Inflammatory macrophage (primary cell): Measurements from ENCODE around the gene FBXL3.
A peak's percentile ranks its signal among the peaks of the same experiment; 100 is the strongest.
"Not testable (repeated sequence)": the region's sequence is repeated elsewhere in the genome, so short reads cannot be mapped to it uniquely, and the experiment has no call there.

Experiments used
- DNase-seq, 2 donors: peaks; one replicate each; pipeline ENCODE4 v3.0.0-alpha.2; 2020 to 2022

The FBXL3 gene

DNA sequence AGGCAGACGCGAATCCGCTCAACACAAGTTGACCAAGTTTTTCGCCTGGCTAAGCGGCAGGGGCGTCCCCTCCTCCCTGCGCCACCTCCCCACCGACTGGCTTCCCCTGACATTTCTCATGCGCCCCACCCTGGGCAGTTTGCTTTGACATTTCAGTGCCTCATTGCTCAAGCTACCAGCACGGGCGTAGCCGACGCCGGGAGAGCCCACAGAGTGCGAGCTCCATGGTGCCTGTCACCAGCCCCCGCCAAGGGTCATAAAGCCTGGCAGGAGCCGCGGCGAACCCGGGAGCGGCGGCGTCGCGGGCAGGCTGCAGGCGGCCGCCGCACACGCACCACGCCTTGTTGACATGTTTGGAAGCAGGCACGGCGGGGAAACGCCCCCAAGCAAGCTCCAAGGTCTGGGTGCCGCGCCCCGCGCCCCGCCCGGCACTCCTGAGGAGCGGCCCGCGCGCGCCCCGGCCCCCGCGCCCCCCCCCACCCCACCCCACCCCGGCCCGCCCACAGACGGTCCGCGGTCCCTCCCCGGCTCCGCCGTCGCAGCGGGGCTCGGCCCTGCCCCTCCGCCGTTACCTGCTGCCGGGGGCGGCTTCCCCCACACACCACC, 601 bp downstream of the FBXL3 start:
- peak; percentile 87 to 88 for DNase-seq

DNA sequence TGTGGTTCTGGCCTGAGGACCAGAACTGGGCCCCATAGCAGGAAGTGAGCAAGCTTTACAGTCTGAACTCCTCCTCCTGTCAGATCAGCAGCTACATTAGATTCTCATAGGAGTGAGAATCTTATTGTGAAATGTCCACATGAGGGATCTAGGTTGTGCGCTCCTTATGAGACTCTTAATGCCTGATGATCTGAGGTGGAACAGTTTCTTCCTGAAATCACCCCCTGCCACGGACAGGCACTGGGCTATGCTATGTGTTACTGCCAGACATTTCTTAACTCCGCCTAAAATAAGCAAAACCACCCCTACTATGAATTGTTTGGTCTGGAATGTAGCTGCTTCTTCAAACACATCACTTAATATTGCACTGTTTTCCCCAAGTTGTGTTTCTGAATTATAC, 4.6 kb downstream of the FBXL3 start:
- DNase-seq, result peak; percentile 15 to 23

DNA sequence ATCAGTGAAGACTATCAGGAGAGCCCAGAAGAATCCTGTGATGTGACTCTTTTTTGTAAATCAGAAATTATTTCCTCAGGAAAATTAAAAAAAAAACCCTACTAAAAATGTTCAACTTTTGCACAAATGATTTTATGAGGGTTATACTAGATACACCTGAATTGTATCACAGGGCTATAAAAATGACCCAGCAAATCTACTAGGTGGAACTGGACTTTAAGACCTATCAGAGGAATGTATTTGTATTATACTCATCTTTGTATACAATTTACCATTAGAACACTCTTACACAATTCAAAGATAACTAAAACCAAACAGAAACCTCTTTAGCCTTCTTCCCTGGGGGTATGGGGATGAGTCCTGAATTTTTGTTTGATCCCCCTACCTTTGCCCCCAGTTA, 7.2 kb downstream of the FBXL3 start:
- no peak for DNase-seq

DNA sequence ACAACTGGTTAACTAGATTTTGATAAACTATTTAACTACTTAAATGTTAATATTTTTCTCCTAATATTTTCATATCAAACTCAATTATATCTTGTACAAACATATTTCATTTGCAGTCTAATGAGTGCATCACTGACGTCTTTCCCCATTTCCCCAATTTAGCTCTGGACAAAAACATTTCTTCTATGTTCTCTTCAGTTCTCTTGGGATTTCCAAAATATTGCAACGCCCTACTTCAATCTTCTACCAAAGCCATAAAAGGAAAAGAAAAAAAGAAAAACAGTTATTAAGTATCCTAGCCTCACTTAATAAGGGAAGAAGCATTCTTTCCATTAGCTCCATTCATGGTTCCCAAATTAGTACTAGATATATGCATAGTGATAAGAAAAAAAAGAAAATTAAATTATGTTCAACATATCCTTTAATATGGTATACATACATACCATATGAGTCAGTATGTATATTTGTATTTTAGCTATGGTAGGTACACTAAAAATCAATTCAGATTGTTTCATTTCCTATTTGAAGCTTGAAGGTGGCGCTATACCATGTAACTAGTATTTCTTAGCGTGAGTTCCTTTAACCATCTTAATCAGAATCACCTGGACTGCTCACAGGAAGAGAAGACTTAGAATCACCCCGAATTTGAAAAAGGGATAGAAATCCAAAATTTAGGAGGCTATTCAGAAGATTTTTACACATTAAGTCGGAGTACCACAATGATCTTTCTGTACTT, 9.9 kb downstream of the FBXL3 start:
- DNase-seq, result no peak

DNA sequence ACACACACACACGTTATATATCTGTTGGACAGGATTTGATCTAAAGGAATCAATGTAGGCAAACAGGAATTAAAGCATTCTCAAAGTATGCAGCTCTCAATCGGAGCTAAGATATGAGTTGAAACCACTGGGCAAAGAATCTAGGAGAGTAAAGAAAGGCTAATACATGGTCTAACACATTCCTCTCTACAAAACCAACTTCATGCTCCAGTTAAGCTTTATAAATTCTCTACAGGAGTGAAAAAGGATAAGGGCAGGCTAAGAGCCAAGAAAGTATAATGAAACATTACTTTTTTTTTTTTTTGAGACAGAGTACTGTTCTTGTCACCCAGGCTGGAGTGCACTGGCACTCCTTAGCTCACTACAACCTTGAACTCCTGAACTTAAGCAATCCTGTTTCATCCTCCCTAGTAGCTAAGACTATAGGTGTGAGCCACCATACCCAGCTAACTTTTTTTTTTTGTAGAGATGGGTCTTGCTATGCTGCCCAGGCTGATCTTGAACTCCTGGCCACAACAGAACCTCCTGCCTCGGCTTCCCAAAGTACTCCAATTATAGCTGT, 10.6 kb downstream of the FBXL3 start:
- DNase-seq, result no peak

DNA sequence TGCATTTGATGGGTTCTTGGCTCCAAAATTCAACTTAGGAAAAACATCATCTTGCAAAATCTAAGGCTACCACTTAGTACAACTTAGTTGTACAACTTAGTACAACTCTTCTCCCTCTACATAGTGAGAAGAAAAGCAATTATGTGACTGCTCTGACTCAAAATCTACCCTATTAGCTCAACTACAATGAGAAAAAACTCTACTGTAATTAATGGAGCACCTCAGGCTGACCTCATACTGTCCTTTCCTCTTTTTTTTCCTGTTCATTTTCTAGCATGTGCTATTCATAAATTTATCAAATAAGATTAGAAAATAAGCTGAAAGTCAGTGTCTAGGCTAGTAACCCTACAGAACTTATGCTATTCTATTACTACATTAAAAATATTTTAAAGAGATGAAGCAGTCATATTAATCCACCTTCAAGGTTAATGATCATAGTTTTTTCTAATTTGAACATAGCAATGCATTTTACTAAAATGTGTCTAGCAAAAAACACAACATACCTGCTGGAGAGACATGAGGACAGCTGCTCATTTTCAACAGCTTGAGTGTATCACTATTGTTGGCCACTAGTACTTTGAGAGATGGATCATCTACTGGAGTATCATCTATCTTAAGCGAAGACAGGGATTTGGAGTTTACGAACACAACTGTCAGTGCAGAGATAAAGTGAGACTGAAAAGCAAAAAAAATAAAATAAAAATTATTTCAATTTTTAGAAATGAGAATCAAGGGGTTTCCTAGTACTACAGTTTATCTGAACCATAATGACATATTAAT, 11.9 kb downstream of the FBXL3 start:
- DNase-seq, result no peak

DNA sequence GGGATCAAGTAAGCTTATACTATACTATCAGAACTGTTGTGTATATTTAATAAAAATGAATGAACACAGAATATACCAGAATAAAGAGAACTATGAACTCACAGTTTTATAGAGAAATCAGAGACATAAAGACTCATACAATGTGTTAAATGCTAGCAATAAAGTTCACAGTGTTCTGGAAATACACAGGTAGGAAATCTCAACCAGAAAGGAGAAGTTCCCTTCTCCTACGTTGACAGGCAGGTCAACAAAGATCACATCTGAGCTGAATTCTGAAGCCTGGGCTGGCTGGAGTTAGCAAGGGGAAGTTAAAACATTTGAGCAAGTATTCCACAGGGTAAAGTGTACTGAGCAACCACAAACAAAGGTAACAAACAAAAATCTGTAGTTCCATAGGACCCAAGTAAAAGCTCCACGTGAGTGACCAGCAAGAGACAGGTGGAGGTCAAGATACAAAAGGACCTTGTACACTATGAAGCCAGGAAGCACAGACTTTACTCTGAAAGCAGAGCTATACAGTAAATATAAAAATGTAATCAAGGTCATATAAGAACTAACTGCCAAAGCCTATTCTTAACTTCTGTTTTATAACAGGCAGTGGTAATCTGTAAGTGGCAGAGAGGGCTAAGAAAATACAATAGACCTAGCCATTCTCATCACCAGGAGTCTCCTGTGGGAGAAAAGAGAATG, 13.0 kb downstream of the FBXL3 start:
- no peak for DNase-seq

DNA sequence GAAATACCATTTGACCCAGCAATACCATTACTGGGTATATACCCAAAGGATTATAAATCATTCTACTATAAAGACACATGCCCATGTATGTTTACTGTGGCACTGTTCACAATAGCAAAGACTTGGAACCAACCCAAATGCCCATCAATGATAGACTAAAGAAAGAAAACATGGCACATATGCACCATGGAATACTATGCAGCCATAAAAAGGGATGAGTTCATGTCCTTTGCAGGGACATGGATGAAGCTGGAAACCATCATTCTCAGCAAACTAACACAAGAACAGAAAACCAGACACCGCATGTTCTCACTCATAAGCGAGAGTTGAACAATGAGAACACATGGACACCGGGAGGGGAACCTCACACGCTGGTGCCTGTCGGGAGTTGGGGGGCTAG, 17.2 kb downstream of the FBXL3 start:
- DNase-seq, result not testable (repeated sequence)

DNA sequence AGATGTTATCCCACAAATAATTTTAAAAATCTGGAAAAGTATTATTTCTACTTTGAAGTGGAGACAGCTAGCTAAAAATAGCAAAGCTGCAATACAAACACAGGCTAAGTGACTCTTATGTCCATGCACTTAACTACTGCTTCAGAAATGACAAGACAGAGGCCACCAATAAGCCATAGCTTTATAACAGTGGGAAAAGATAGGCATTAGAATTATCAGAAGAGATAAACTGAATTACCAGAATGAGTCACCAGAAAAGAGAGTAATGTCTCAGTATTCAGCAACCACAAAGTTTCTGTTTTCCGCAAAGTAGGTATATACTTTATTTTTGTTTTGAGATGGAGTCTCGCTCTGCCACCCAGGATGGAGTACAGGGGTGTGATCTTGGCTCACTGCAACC, 17.9 kb downstream of the FBXL3 start:
- no peak for DNase-seq

DNA sequence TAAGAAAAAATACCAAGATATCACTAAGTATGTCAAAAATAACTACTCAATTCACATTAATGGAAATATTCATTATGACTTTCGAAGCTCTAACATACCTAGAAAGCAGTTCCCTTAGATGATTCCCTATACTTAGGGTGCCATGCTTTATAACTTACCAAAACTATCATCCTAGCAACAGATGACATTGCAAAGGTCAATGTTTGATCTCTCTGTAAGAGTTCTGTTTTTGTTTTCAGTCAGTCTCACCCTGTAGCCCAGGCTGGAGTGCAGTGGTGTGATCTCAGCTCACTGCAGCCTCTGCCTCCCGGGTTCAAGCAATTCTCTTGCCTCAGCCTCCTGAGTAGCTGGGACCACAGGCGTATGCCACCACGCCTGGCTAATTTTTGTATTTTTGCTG, 18.6 kb downstream of the FBXL3 start:
- not testable (repeated sequence) for DNase-seq

DNA sequence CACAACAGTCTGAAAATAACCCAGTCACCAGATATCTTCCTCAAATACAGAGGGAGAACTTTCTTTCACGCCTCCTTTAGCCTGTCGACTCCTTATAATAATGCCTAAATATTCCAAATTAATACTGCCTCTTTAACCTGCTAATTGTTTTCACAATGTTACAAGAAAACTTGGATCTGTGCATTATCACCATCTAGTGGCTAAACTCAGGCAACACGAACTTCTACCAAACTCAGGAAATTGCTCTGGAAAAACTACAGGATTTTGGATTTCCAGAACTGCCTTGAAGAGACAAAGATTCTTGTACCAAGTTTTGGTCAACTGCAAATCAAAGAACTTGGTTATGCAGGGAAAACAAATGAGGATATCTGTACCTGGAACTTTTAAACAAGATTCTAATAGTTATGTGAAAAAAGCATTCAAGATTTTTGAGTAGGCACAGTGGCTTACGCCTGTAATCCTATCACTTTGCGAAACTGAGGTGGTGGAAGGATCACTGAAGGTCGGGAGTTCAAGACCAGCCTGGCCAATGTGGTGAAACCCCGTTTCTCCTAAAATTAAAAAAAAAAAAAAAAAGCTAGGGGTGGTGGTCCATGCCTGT, 24.3 kb downstream of the FBXL3 start:
- peak; percentile 19 to 27 for DNase-seq

DNA sequence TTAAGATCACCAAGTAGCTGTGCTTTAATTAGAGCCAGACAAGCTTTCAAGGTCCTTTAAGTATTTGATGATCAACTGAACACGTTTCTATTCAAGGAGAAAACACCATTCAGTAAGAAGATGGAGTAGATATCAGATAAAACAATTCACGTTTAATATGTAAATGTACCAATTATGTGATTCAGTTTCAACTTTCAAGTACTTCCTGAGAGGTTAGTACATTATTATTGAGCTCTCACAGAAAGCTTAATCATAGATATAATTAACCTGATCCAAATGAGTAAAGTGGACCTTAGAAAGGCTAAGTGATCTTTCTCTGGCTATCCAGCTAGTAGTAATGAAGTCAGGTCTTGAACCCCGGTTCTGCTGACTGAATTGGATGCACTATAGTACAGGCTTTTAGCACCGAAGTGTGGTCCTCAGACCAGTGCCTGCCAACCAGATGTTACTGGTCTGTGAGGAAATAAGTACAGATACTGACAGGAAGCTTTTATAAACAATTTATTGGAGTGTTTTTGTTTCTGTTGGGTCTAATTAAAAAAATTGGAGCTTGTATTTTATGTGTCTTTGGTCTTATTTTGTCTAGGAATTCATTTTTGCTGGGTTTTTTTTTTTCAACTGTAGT, 24.9 kb downstream of the FBXL3 start:
- no peak for DNase-seq

DNA sequence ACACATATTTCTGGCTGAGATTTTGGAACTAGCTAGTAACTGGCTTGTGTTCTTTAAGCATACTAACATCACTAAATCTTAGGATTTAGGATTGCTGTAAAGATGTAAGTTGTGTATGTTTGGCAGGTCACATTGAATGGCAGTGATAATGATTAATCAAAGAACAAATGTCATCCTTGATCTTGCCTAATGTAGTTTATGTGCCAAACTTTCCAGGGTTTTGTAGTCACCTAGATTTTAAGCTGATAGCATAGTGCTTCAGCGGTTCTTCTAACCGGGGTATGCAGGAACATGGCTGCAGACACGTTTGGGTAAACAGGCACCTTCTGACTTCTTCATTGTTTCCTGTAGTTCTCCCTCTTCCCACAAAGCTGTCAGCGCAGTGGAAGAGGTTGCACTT, 25.4 kb downstream of the FBXL3 start:
- no peak for DNase-seq

DNA sequence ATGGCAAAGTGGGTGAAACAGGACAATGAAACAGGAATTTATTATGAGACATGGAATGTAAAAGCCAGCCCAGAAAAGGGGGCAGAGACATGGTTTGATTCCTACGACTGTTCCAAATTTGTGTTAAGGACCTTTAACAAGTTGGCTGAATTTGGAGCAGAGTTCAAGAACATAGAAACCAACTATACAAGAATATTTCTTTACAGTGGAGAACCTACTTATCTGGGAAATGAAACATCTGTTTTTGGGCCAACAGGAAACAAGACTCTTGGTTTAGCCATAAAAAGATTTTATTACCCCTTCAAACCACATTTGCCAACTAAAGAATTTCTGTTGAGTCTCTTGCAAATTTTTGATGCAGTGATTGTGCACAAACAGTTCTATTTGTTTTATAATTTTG, 26.5 kb downstream of the FBXL3 start:
- no peak for DNase-seq

DNA sequence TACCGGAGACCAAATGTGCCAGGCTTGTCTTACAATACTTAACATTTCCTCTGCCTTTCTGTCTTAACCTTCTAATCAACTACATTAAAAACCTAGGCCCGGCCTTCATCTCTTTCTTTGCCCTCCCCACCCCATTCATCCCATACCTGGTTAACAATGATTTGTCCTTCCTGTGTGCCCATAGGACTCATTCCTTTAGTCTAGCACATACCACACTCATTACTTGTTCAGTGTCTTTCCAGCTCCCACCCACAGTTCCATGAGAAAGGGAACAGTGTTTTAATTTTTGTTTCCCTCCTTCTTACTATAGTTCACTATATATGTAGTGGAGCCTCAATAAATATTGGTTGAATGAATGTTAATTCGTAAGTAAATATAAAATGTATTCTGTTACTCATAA, 32.7 kb downstream of the FBXL3 start:
- no peak for DNase-seq

DNA sequence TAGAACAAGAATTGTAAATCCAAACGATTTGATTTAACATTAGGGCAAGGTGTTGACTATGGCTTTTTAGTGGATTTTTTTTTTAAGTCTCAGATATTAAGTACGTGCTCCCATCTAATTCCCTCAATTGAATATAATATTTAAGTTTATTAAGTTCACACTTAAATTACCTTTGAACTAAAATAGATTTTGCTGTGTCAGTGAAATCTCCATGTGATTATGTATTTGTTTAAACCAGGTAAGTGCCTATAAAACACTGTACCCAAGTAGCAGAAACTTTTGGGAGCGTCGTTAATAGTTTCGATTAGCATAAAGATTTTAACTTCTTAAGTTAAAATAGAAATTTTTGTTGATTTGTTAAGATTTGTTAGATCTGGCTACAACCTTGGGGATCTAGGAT, 33.5 kb downstream of the FBXL3 start:
- DNase-seq, result no peak

DNA sequence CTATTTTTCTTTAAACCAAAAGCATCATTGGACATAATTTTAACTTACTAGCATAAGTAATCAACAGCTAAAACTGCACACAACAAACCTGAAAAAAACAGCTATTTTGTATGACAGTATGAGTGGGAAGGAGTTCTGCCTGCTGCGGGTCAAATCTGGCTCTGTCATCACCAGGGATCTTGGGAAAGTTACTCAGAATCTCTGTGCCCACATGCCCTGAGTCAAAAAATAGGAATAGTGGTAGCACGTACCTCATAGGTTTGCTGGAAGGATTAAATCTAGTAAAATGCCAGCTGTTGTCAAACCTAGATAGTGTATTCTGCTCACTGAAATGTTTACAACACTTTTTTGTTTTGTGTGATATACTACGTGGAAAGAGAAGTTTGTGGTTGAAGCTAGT, 33.9 kb downstream of the FBXL3 start:
- peak; percentile 61 to 77 for DNase-seq

DNA sequence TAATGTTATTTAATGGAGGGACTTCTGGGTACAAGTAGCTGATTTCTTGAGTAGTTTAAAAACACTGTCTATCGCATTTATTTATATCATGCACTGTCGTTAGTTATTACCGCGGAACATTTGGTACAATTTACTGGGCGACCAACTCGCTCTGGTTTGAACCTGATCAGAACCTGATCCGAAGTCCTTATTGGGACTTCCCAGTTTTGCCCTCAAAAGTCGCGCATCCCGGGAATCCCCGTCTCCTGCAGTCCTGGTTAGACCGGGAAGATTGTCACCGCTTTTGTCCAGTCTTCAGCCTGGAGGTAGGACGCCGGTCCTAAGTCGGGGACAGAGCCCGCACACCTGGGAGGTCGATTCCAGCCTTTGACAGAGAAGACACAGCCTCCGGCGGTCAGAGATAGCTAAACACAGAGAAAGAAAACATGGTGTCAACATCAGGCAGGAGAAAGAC, 34.4 kb downstream of the FBXL3 start:
- peak in 1 of 2 donors; percentile 35 for DNase-seq

DNA sequence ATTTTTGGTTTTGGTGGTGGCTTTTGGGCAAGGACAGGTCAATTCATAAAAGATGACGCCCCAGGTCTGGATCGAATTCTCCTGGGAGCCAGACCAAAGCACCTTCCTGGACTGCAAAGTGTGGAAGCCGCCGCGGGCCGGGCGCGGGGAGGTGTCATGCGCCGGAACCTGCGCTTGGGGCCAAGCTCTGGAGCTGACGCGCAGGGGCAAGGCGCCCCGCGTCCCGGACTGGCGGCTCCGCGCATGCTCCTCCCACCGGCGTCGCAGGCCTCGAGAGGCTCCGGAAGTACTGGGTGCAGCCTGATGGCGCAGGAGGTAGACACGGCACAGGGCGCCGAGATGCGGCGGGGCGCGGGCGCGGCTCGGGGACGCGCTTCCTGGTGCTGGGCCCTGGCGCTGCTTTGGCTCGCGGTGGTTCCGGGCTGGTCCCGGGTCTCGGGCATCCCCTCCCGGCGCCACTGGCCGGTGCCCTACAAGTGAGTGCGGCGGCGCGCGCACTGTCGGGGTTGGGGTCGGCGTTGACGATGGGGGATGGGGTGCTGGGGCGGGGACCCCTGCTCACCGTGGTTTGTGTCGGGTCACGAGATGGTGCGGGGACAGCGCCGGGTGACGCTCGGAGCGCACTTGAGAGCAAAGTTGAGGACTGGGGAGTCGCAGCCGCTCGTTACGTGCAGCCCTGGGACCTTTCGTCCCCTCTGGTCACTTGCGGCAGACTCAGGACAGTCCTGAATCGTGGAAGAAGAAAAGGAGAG, 35.0 kb downstream of the FBXL3 start, which contains the start of gene CLN5:
TSS of gene CLN5 (plus strand) at position 286 of the 752 bp plus-strand sequence. CDS start at position 304, 18 bp downstream.
- DNase-seq, result peak; percentile 95 to 97

DNA sequence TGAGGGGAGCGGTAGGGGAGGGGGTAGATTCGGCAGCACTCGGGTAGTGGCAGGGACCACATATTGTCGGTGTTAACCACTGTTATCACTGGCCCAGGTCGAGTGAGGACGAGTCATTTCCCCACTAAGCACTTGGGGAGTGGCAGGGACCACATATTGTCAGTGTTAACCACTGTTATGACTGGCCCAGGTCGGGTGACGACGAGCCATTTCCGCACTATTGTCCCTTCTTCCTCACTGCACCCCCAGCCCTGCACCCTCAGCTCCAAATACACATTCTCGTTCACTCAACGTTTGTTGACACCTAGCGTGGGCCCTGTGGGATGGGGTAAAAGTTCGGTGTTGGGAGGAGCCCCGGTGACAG, 35.5 kb downstream of the FBXL3 start:
- DNase-seq, result peak in 1 of 2 donors; percentile 8

DNA sequence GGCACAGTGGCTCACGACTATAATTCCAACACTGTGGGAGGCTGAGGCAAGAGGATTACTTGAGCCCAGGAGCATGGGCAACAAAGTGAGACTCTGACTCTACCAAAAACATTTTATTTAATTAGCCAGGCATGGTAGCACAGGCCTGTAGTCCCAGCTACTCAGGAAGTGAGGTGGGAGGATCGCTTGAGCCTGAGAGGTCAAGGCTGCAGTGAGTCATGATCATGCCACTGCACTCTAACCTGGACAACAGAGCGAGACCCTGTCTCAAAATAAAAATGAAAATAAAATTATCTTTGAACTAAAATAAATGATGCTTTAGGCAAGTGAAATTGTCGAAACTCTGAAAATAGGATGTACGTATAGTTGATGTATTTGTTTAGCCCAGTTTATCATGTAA, 43.3 kb downstream of the FBXL3 start:
- peak in 1 of 2 donors; percentile 16 for DNase-seq
